PC-9 (cell line): ENCODE measurements around the gene SLC35E3.

Source experiments
- CTCF ChIP-seq: fragments of 200-600 bp; sonication (generic); conservative IDR thresholded peaks from 2 replicates; pipeline ENCODE4 v1.6.1; 2017; ENCODE audit warnings: mixed run types, antibody characterized with exemption, mild to moderate bottlenecking, moderate library complexity
- EZH2 ChIP-seq: fragments of 200-600 bp; sonication (generic); IDR thresholded peaks from 2 replicates; pipeline ENCODE4 v1.8.0; 2017; ENCODE audit warnings: antibody characterized with exemption, low read depth

GRCh38 chr12:68762691-68763090, 16.7 kb downstream of the SLC35E3 start:
- TF ChIP-seq CTCF (no peak), EZH2 (no peak)
